HepG2 (cell line): ENCODE measurements around the gene MYH10. TPM values are rescaled to one million over a fixed set of nuclear protein-coding genes. Genes with fewer than 3 reads are reported as not detected.

Experiments used
- ASH2L ChIP-seq: fragments of 300-600, 200-600 bp; sonication (generic); IDR thresholded peaks from 2 replicates; pipeline ENCODE4 v1.7.0; 2017; ENCODE audit warnings: low read depth, mild to moderate bottlenecking, moderate library complexity, mixed read lengths, low read length; ENCODE audit not compliant: insufficient read length
- CC2D1A ChIP-seq: sonication (generic); formaldehyde crosslinking; IDR thresholded peaks from 2 replicates; pipeline ENCODE4 v1.8.1; 2023; ENCODE audit warnings: mild to moderate bottlenecking, missing genetic modification reagents
- HOXA9 ChIP-seq: sonication (generic); formaldehyde crosslinking; IDR thresholded peaks from 2 replicates; pipeline ENCODE4 v1.8.1; 2022; ENCODE audit warnings: missing genetic modification reagents, mild to moderate bottlenecking, moderate library complexity, borderline replicate concordance
- MIXL1 ChIP-seq: IDR thresholded peaks from 2 replicates; pipeline ENCODE4 v1.6.1; 2016
- MTA3 ChIP-seq: sonication (generic); formaldehyde crosslinking; IDR thresholded peaks from 2 replicates; pipeline ENCODE4 v1.4.0; 2020; ENCODE audit warnings: missing genetic modification reagents
- PHF21A ChIP-seq: sonication (generic); formaldehyde crosslinking; IDR thresholded peaks from 2 replicates; pipeline ENCODE4 v1.5.0; 2020; ENCODE audit warnings: mild to moderate bottlenecking, missing genetic modification reagents
- REPIN1 ChIP-seq: sonication (generic); formaldehyde crosslinking; IDR thresholded peaks from 2 replicates; pipeline ENCODE4 v1.8.0; 2022; ENCODE audit warnings: missing genetic modification reagents, low read depth, mild to moderate bottlenecking, borderline replicate concordance
- SAP130 ChIP-seq: IDR thresholded peaks from 2 replicates; pipeline ENCODE4 v1.6.1; 2016; ENCODE audit warnings: low read depth
- SIX1 ChIP-seq: sonication (generic); formaldehyde crosslinking; IDR thresholded peaks from 2 replicates; pipeline ENCODE4 v1.4.0; 2020; ENCODE audit warnings: missing genetic modification reagents, borderline replicate concordance
- SSRP1 ChIP-seq: IDR thresholded peaks from 2 replicates; pipeline ENCODE4 v1.6.1; 2016; ENCODE audit warnings: control low read depth
- ZBTB44 ChIP-seq: sonication (generic); formaldehyde crosslinking; IDR thresholded peaks from 2 replicates; pipeline ENCODE4 v1.4.0; 2020; ENCODE audit warnings: missing genetic modification reagents
- ZNF143 ChIP-seq: sonication (generic); formaldehyde crosslinking; IDR thresholded peaks from 2 replicates; pipeline ENCODE4 v1.4.0; 2020; ENCODE audit warnings: missing genetic modification reagents
- ZNF232 ChIP-seq: sonication (generic); formaldehyde crosslinking; IDR thresholded peaks from 2 replicates; pipeline ENCODE4 v1.4.0; 2020; ENCODE audit warnings: missing genetic modification reagents, borderline replicate concordance
- ZNF292 ChIP-seq: sonication (generic); formaldehyde crosslinking; IDR thresholded peaks from 2 replicates; pipeline ENCODE4 v1.8.1; 2022; ENCODE audit warnings: mild to moderate bottlenecking, low read depth, missing genetic modification reagents, borderline replicate concordance
- ZNF383 ChIP-seq: sonication (generic); formaldehyde crosslinking; IDR thresholded peaks from 2 replicates; pipeline ENCODE4 v1.4.0; 2020; ENCODE audit warnings: missing genetic modification reagents, mild to moderate bottlenecking, borderline replicate concordance
- ZNF432 ChIP-seq: sonication (generic); formaldehyde crosslinking; IDR thresholded peaks from 2 replicates; pipeline ENCODE4 v1.5.0; 2020; ENCODE audit warnings: missing genetic modification reagents, mild to moderate bottlenecking, borderline replicate concordance
- ZNF570 ChIP-seq: sonication (generic); formaldehyde crosslinking; IDR thresholded peaks from 2 replicates; pipeline ENCODE4 v1.4.0; 2020; ENCODE audit warnings: mild to moderate bottlenecking, missing genetic modification reagents, borderline replicate concordance
- ZNF746 ChIP-seq: sonication (generic); formaldehyde crosslinking; IDR thresholded peaks from 2 replicates; pipeline ENCODE4 v1.8.0; 2022; ENCODE audit warnings: mild to moderate bottlenecking, missing genetic modification reagents
- ZNF776 ChIP-seq: sonication (generic); formaldehyde crosslinking; IDR thresholded peaks from 2 replicates; pipeline ENCODE4 v1.4.0; 2020; ENCODE audit warnings: mild to moderate bottlenecking, missing genetic modification reagents
- polyA plus RNA-seq, 8 experiments: library from polyadenylated mRNA; depleted of rRNA in 3 of 8; stranded (reverse) in 7 of 8; unstranded in 1 of 8; fragments of >200 nt; fragmentation: Illumina TruSeq in 4 of 8; extraction: Trizol in 4 of 8; gene quantifications; 2 replicates each; pipeline versions ENCODE4 v1.2.1 to v1.2.3, GENCODE V29; 2011 to 2016; ENCODE audit warnings: low read depth in 4 of 8, missing spikeins in 1 of 8, mixed read lengths in 1 of 8; ENCODE audit not compliant: insufficient read depth in 1 of 8
- total RNA-seq, 5 experiments: library from RNA; depleted of rRNA; stranded (reverse); fragments of >200 nt; fragmentation: Illumina TruSeq; extraction: Trizol; gene quantifications; 2 replicates each; pipeline ENCODE4 v1.2.3, GENCODE V29; 2016; ENCODE audit warnings: low read depth in 1 of 5
- TF ChIP-seq, protein P1 (sequence below): sonication (generic); formaldehyde crosslinking; IDR thresholded peaks from 2 replicates; pipeline ENCODE4 v1.5.0; 2020; ENCODE audit warnings: missing genetic modification reagents
- TF ChIP-seq, protein P2 (sequence below): sonication (generic); formaldehyde crosslinking; IDR thresholded peaks from 2 replicates; pipeline ENCODE4 v1.4.0; 2020; ENCODE audit warnings: missing genetic modification reagents
- TF ChIP-seq, protein P3 (sequence below): sonication (generic); formaldehyde crosslinking; IDR thresholded peaks from 2 replicates; pipeline ENCODE4 v1.5.1; 2020; ENCODE audit warnings: missing genetic modification reagents, mild to moderate bottlenecking, borderline replicate concordance
- TF ChIP-seq, protein P4 (sequence below): sonication (generic); formaldehyde crosslinking; conservative IDR thresholded peaks from 2 replicates; pipeline ENCODE4 v1.4.0; 2020; ENCODE audit warnings: mild to moderate bottlenecking, missing genetic modification reagents, moderate library complexity

The MYH10 gene
- total and polyA plus RNA-seq, 2 of the 13 experiments (the other 11 are each of a cell fraction or from before 2014, with no cell fraction given): 43.4 to 68.6 TPM

GRCh38 chr17:8436169-8436843 is 194.2 kb downstream of the MYH10 start (continued):
- TF ChIP-seq REPIN1 (CRISPR knock-in tag): 0 out of 2 replicates have a peak, but pooled peaks have one; percentile 9
- no peak; the same call in 1 of the 2 replicates for TF ChIP-seq ZNF232
- TF ChIP-seq ZNF143 (CRISPR knock-in tag): no peak
- TF ChIP-seq ZNF746 (CRISPR knock-in tag): 0 out of 2 replicates have a peak, but pooled peaks have one; percentile 55
- TF ChIP-seq MTA3 (CRISPR knock-in tag): no peak
- TF ChIP-seq ZNF292: no peak
- no peak for TF ChIP-seq ZNF776 (CRISPR knock-in tag)
- TF ChIP-seq, protein P1, sequence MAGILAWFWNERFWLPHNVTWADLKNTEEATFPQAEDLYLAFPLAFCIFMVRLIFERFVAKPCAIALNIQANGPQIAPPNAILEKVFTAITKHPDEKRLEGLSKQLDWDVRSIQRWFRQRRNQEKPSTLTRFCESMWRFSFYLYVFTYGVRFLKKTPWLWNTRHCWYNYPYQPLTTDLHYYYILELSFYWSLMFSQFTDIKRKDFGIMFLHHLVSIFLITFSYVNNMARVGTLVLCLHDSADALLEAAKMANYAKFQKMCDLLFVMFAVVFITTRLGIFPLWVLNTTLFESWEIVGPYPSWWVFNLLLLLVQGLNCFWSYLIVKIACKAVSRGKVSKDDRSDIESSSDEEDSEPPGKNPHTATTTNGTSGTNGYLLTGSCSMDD (CRISPR knock-in tag): no peak
- TF ChIP-seq ZNF383 (CRISPR knock-in tag): no peak
- TF ChIP-seq SAP130 (CRISPR knock-in tag): peak; percentile 37
- TF ChIP-seq SIX1 (CRISPR knock-in tag): no peak; the same call in 1 of the 2 replicates
- TF ChIP-seq HOXA9 (CRISPR knock-in tag): no peak
- TF ChIP-seq, protein P2, sequence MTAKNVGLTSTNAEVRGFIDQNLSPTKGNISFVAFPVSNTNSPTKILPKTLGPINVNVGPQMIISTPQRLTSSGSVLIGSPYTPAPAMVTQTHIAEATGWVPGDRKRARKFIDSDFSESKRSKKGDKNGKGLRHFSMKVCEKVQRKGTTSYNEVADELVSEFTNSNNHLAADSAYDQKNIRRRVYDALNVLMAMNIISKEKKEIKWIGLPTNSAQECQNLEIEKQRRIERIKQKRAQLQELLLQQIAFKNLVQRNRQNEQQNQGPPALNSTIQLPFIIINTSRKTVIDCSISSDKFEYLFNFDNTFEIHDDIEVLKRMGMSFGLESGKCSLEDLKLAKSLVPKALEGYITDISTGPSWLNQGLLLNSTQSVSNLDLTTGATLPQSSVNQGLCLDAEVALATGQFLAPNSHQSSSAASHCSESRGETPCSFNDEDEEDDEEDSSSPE: no peak
- TF ChIP-seq, protein P3, sequence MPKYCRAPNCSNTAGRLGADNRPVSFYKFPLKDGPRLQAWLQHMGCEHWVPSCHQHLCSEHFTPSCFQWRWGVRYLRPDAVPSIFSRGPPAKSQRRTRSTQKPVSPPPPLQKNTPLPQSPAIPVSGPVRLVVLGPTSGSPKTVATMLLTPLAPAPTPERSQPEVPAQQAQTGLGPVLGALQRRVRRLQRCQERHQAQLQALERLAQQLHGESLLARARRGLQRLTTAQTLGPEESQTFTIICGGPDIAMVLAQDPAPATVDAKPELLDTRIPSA: no peak
- TF ChIP-seq ZBTB44: no peak
- TF ChIP-seq ZNF570: no peak
- TF ChIP-seq MIXL1 (CRISPR knock-in tag): no peak
- TF ChIP-seq, protein P4, sequence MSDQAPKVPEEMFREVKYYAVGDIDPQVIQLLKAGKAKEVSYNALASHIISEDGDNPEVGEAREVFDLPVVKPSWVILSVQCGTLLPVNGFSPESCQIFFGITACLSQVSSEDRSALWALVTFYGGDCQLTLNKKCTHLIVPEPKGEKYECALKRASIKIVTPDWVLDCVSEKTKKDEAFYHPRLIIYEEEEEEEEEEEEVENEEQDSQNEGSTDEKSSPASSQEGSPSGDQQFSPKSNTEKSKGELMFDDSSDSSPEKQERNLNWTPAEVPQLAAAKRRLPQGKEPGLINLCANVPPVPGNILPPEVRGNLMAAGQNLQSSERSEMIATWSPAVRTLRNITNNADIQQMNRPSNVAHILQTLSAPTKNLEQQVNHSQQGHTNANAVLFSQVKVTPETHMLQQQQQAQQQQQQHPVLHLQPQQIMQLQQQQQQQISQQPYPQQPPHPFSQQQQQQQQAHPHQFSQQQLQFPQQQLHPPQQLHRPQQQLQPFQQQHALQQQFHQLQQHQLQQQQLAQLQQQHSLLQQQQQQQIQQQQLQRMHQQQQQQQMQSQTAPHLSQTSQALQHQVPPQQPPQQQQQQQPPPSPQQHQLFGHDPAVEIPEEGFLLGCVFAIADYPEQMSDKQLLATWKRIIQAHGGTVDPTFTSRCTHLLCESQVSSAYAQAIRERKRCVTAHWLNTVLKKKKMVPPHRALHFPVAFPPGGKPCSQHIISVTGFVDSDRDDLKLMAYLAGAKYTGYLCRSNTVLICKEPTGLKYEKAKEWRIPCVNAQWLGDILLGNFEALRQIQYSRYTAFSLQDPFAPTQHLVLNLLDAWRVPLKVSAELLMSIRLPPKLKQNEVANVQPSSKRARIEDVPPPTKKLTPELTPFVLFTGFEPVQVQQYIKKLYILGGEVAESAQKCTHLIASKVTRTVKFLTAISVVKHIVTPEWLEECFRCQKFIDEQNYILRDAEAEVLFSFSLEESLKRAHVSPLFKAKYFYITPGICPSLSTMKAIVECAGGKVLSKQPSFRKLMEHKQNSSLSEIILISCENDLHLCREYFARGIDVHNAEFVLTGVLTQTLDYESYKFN: no peak
- peak; percentile 75 for TF ChIP-seq ASH2L
- TF ChIP-seq CC2D1A (CRISPR knock-in tag): no peak
- no peak for TF ChIP-seq ZNF432 (CRISPR knock-in tag)
- TF ChIP-seq PHF21A: no peak
- no peak for TF ChIP-seq SSRP1 (CRISPR knock-in tag)
